ENCODE results near the gene RUNX3.

DNA sequence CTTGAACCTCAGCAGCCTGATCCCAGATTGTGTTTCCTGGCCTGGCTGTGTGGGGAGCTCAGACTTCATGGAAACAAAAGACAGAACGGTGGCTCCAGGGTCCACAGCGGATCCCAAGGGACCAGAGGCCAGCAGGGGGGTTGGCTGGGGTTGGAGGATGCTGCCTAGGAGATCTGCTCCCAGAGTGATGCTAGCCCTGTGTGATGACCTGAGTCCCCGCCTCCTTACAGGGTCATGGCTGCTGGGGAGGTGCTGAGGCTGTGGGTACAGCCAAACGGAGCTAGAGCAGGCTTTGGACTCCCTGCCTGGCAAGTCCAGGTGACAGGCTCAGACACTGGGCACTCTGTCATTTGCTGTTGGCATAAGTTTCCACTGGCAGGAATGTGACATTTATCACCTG is 11.5 kb upstream of the RUNX3 start:
- TF ChIP-seq, protein P1, sequence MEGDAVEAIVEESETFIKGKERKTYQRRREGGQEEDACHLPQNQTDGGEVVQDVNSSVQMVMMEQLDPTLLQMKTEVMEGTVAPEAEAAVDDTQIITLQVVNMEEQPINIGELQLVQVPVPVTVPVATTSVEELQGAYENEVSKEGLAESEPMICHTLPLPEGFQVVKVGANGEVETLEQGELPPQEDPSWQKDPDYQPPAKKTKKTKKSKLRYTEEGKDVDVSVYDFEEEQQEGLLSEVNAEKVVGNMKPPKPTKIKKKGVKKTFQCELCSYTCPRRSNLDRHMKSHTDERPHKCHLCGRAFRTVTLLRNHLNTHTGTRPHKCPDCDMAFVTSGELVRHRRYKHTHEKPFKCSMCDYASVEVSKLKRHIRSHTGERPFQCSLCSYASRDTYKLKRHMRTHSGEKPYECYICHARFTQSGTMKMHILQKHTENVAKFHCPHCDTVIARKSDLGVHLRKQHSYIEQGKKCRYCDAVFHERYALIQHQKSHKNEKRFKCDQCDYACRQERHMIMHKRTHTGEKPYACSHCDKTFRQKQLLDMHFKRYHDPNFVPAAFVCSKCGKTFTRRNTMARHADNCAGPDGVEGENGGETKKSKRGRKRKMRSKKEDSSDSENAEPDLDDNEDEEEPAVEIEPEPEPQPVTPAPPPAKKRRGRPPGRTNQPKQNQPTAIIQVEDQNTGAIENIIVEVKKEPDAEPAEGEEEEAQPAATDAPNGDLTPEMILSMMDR (IDR thresholded peaks at IDR 0.05): no peak
- TF ChIP-seq EZH2 (IDR thresholded peaks at IDR 0.05; ENCODE audit: borderline replicate concordance, insufficient read depth, low read depth, low read length, poor library complexity, severe bottlenecking): no peak
